K562 (cell line): ENCODE data around the gene BRD4. TPM values are rescaled to one million over a fixed set of nuclear protein-coding genes. Genes with fewer than 3 reads are reported as not detected.
A peak's percentile ranks its signal among the peaks of the same experiment; 100 is the strongest.

ENCODE experiments used
- ATAC-seq: fragments of 200-7000 bp; cut with Tn5 transposase; 3 replicates; pipeline ENCODE4 v1.9.1; 2020; ENCODE audit warnings: moderate library complexity
- BruUV-seq: library from RNA; stranded (reverse); fragments of 400-500 nt; replicated peaks from 2 replicates; lab custom pipeline; 2021; lab: Mats Ljungman, UMichigan
- CTCF ChIA-PET: fragments of 300-600 bp; formaldehyde crosslinking; extraction: SDS; loops from one replicate; lab custom pipeline; 2021; ENCODE audit warnings: low intra/inter-chr PET ratio; lab: Yijun Ruan, JAX
- POLR2A ChIA-PET: fragments of 300-600, 350-650 bp; sonication (Branson Sonifier 250); formaldehyde crosslinking; extraction: SDS; loops from one replicate; lab custom pipeline; 2021; ENCODE audit warnings: antibody characterized with exemption, inconsistent platforms; lab: Yijun Ruan, JAX
- DNase-seq, 4 experiments: peaks; one replicate each; pipeline versions ENCODE4 v3.0.0 to v3.0.0-alpha.2; 2011 to 2018; ENCODE audit warnings: low spot score in 3 of 4, mixed read lengths in 3 of 4; ENCODE audit errors: extremely low read depth in 1 of 4
- FAIRE-seq: peaks from 2 replicates; lab custom pipeline; 2011; peaks lifted over from hg19 to GRCh38; lab: Jason Lieb, UNC
- H2AFZ ChIP-seq: 2 replicates; pipeline ENCODE4 v1.6.0; 2011; ENCODE audit warnings: low read depth, low read length, control low read depth, inconsistent platforms
- H3K27ac ChIP-seq: fragments of 200-600 bp; 3 replicates; pipeline ENCODE4 v1.8.0; 2011; ENCODE audit warnings: low read depth, mild to moderate bottlenecking, control low read depth, inconsistent platforms, low read length, moderate library complexity, mixed read lengths; ENCODE audit errors: extremely low read depth
- H3K27me3 ChIP-seq, 2 experiments: fragments of 300-600 bp in 1 of 2; 2 replicates in 1 of 2; 3 replicates in 1 of 2; pipeline versions ENCODE4 v1.6.0 to v1.8.0; 2011; ENCODE audit warnings: inconsistent platforms in 2 of 2, low read length in 2 of 2, mild to moderate bottlenecking in 1 of 2, mixed read lengths in 1 of 2, moderate library complexity in 1 of 2; ENCODE audit not compliant: control insufficient read depth in 2 of 2, insufficient read depth in 2 of 2
- H3K36me3 ChIP-seq: fragments of 300-600 bp; 3 replicates; pipeline ENCODE4 v1.8.0; 2011; ENCODE audit warnings: mild to moderate bottlenecking, low read length, inconsistent platforms; ENCODE audit not compliant: control insufficient read depth, insufficient read depth
- H3K4me1 ChIP-seq, 2 experiments: fragments of 200-600 bp in 1 of 2; replicated peaks in 1 of 2; 2 replicates in 1 of 2; 3 replicates in 1 of 2; pipeline versions ENCODE4 v1.5.1 to v1.8.0; 2011; ENCODE audit warnings: inconsistent platforms in 2 of 2, low read length in 2 of 2, mild to moderate bottlenecking in 1 of 2, mixed read lengths in 1 of 2, moderate library complexity in 1 of 2; ENCODE audit not compliant: control insufficient read depth in 2 of 2, insufficient read depth in 2 of 2
- H3K4me2 ChIP-seq: 2 replicates; pipeline ENCODE4 v1.6.1; 2011; ENCODE audit warnings: low read length, control low read depth, inconsistent platforms, mixed read lengths; ENCODE audit not compliant: insufficient read depth
- H3K4me3 ChIP-seq: fragments of 200-600 bp; sonication (generic), shearing (Covaris generic); 2 replicates; pipeline ENCODE4 v1.5.1; 2016; ENCODE audit warnings: control low read depth, inconsistent platforms
- H3K79me2 ChIP-seq: fragments of 200-600 bp; 3 replicates; pipeline ENCODE4 v1.8.0; 2011; ENCODE audit warnings: low read length, inconsistent platforms; ENCODE audit not compliant: control insufficient read depth, insufficient read depth
- H3K9ac ChIP-seq, 2 experiments: 2 replicates each; pipeline versions ENCODE4 v1.6.0 to v1.6.1; 2011; ENCODE audit warnings: low read depth in 2 of 2, low read length in 2 of 2, control low read depth in 1 of 2, inconsistent platforms in 1 of 2, mild to moderate bottlenecking in 1 of 2, mixed read lengths in 1 of 2; ENCODE audit not compliant: insufficient read depth in 1 of 2
- H3K9me1 ChIP-seq: one replicate; pipeline ENCODE4 v1.6.0; 2011; ENCODE audit warnings: inconsistent platforms, mild to moderate bottlenecking, low read length, moderate library complexity; ENCODE audit not compliant: control insufficient read depth, insufficient read depth
- H3K9me3 ChIP-seq: replicated peaks from 2 replicates; pipeline ENCODE4 v1.5.1; 2011; ENCODE audit warnings: low read depth, low read length, inconsistent platforms; ENCODE audit not compliant: control insufficient read depth, insufficient read depth
- H4K20me1 ChIP-seq: replicated peaks from 2 replicates; pipeline ENCODE4 v1.6.1; 2011; ENCODE audit warnings: low read length, inconsistent platforms, mixed read lengths; ENCODE audit not compliant: control insufficient read depth, insufficient read depth
- RBFOX2 ChIP-seq: fragments of 200-400 bp; formaldehyde crosslinking; IDR thresholded peaks from 2 replicates; pipeline ENCODE4 v1.6.1; 2017; ENCODE audit warnings: low read depth, mild to moderate bottlenecking, low read length, moderate library complexity
- SNRNP70 ChIP-seq: fragments of 200-400 bp; formaldehyde crosslinking; optimal IDR thresholded peaks from 2 replicates; pipeline ENCODE3; 2017; ENCODE audit warnings: low read depth, low read length
- WGBS: fragments of 100-300 bp; shearing (Covaris generic); methylation state at CpG from one replicate; pipeline ENCODE4 v1.1.6; 2016; ENCODE audit warnings: low coverage, mixed read lengths; ENCODE audit not compliant: insufficient coverage; ENCODE audit errors: missing lambda C conversion rate; 5-methylcytosine and 5-hydroxymethylcytosine counted together
- in situ Hi-C: fragments of 300-500 bp; cut with MboI; formaldehyde crosslinking; loops from 4 replicates; pipeline ENCODE4 v1.15.0; 2018; ENCODE audit warnings: inconsistent platforms, mixed read lengths
- intact Hi-C: fragments of 100-400 bp; cut with micrococcal nuclease; formaldehyde crosslinking; loops from 2 replicates; pipeline ENCODE4 v1.14.2; 2022
- polyA plus RNA-seq, 8 experiments: library from polyadenylated mRNA; depleted of rRNA in 4 of 8; stranded (reverse) in 5 of 8; unstranded in 3 of 8; fragments of >200 nt; fragmentation: Nextera tagmentation in 2 of 8; fragmentation: Illumina TruSeq in 1 of 8; extraction: Ambion mirVana in 2 of 8; extraction: Trizol in 1 of 8; gene quantifications; 2 replicates each; pipeline versions ENCODE4 v1.2.1 to v1.2.3, GENCODE V29; 2011 to 2014; ENCODE audit warnings: inconsistent platforms in 1 of 8, missing spikeins in 1 of 8
- total RNA-seq, 7 experiments: library from RNA; depleted of rRNA in 6 of 7; stranded (reverse); fragments of >200 nt in 6 of 7; fragmentation: Illumina TruSeq in 2 of 7; extraction: Trizol in 2 of 7; gene quantifications; 2 replicates each; pipeline versions ENCODE4 v1.2.1 to v1.2.3, GENCODE V29; 2011 to 2021; ENCODE audit warnings: low replicate concordance in 1 of 7
- TF ChIP-seq, protein P1 (sequence below): sonication (generic); formaldehyde crosslinking; IDR thresholded peaks from 2 replicates; pipeline ENCODE4 v1.8.1; 2023; ENCODE audit warnings: mild to moderate bottlenecking, missing genetic modification reagents

BRD4 gene
- total and polyA plus RNA-seq, 9 of the 15 experiments (the other 6 are each of a cell fraction or from before 2014, with no cell fraction given): 1.8 to 105 (median 15.6) TPM

DNA sequence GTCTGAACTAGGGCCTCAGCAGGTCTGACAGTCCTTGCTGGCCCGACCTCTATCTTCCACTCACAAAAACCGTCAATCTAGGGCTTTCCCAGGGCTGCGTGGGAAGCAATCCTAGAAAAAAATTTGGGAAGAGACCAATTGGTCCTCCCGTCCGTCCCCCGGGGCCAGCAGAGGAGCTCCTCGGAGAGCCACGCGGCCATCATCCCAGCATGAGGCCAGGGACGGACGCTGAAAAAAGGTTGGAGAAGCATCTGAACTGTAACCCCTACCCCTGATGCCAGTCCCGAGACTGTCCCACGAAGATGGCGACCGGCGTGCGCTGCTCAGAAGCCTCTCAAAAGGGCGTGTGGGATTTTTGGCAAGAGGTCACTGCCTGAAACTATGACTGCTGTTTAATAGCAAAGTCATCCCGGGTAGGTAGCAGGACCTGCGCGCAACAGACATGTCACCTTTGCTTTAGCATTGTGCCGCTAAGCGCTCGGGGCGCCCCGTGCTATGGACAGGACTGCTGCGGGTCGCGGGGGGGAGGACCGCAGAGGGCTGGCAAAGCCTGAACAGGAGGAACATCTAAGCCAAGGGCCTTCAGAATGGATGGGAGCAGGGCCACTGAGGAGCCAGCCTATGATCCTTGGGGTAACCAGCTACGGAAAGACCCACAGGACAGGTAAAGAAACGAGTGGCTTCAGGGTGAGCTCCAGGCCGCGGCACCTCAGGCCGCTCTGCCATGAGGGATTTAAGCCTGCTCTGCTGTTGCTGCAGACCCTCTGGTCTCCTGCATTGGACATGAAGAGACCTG, 36.7 kb upstream of the BRD4 start:
- ChIA-PET CTCF (no interaction called here), POLR2A (interaction anchor here (2.0 to 3.4 kb wide), 2 partner anchors 9 to 10 kb away, joined by 8 to 21 read pairs; partner anchors contain the start of gene AKAP8)
- H3K9me3 ChIP-seq: no peaks in the 10 kb centered on the region
- intact Hi-C loops (no loop called here), in situ Hi-C loops (no loop called here)
- no peak overlapping the region for H3K27ac ChIP-seq
- WGBS: 95% methylated on average over 30 of the region's 35 CpGs
- H3K4me2 ChIP-seq: no peak overlapping the region
- H3K4me1 ChIP-seq: peaks cover 0 to 15% of the 10 kb centered on the region in 2 experiments; a peak in 2 of 5 replicates
- FAIRE-seq (no peak), ATAC-seq (no peak), DNase-seq (peak in 1 of 4 experiments; percentile 14)
- H3K27me3 ChIP-seq: no peaks in the 10 kb centered on the region
- peaks cover 3% of the 10 kb centered on the region; the same call in 1 of the 2 replicates for H4K20me1 ChIP-seq
- no peak overlapping the region for H3K4me3 ChIP-seq
- H3K9ac ChIP-seq: no peak overlapping the region
- TF ChIP-seq, protein P1, sequence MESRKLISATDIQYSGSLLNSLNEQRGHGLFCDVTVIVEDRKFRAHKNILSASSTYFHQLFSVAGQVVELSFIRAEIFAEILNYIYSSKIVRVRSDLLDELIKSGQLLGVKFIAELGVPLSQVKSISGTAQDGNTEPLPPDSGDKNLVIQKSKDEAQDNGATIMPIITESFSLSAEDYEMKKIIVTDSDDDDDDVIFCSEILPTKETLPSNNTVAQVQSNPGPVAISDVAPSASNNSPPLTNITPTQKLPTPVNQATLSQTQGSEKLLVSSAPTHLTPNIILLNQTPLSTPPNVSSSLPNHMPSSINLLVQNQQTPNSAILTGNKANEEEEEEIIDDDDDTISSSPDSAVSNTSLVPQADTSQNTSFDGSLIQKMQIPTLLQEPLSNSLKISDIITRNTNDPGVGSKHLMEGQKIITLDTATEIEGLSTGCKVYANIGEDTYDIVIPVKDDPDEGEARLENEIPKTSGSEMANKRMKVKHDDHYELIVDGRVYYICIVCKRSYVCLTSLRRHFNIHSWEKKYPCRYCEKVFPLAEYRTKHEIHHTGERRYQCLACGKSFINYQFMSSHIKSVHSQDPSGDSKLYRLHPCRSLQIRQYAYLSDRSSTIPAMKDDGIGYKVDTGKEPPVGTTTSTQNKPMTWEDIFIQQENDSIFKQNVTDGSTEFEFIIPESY (CRISPR knock-in tag): 0 out of 2 replicates have a peak, but pooled peaks have one; percentile 10
- TF ChIP-seq SNRNP70: no peak
- TF ChIP-seq RBFOX2: peak; percentile 39; the same call in 1 of the 2 replicates
- H3K36me3 ChIP-seq: peaks cover 91% of the 10 kb centered on the region; the same call in 2 of the 3 replicates
- no peak overlapping the region for H2AFZ ChIP-seq
- no TSS peak for BruUV-seq
- H3K79me2 ChIP-seq: peaks cover 11% of the 10 kb centered on the region
- H3K9me1 ChIP-seq: peaks cover 3% of the 10 kb centered on the region
